Neural progenitor cell (in vitro differentiated cells): Measurements from ENCODE around the gene PTPRH. TPM values are rescaled to one million over a fixed set of nuclear protein-coding genes. Genes with fewer than 3 reads are reported as not detected.

Experiments used
- DNase-seq: peaks from one replicate; pipeline ENCODE4 v3.0.0-alpha.2; 2016; ENCODE audit warnings: low spot score
- H2AFZ ChIP-seq: fragments of 200-600 bp; sonication (generic); replicated peaks from 2 replicates; pipeline ENCODE4 v1.6.1; 2016; ENCODE audit warnings: antibody characterized with exemption
- H3F3A ChIP-seq: fragments of 200-600 bp; sonication (generic); 2 replicates; pipeline ENCODE4 v1.6.1; 2016; ENCODE audit warnings: antibody characterized with exemption, low read depth
- H3K27ac ChIP-seq: fragments of 200-600 bp; sonication (generic); 2 replicates; pipeline ENCODE4 v1.5.1; 2016; ENCODE audit warnings: mild to moderate bottlenecking
- H3K27me3 ChIP-seq: fragments of 200-600 bp; sonication (generic); 2 replicates; pipeline ENCODE4 v1.6.1; 2016; ENCODE audit warnings: mild to moderate bottlenecking, moderate library complexity
- H3K36me3 ChIP-seq: fragments of 200-600 bp; sonication (generic); 2 replicates; pipeline ENCODE4 v1.5.1; 2016
- H3K4me1 ChIP-seq: fragments of 200-600 bp; sonication (generic); 2 replicates; pipeline ENCODE4 v1.6.1; 2016; ENCODE audit warnings: mixed run types
- H3K4me2 ChIP-seq: fragments of 200-600 bp; sonication (generic); 2 replicates; pipeline ENCODE4 v1.6.1; 2016
- H3K4me3 ChIP-seq: fragments of 200-600 bp; sonication (generic); 2 replicates; pipeline ENCODE4 v1.5.1; 2016
- H3K79me2 ChIP-seq: fragments of 200-600 bp; sonication (generic); 2 replicates; pipeline ENCODE4 v1.6.1; 2016; ENCODE audit warnings: low read depth
- H3K9ac ChIP-seq: fragments of 200-600 bp; sonication (generic); 2 replicates; pipeline ENCODE4 v1.6.1; 2016
- H3K9me3 ChIP-seq: fragments of 200-600 bp; sonication (generic); 2 replicates; pipeline ENCODE4 v1.5.1; 2016; ENCODE audit warnings: low read depth
- H4K20me1 ChIP-seq: fragments of 200-600 bp; sonication (generic); 2 replicates; pipeline ENCODE4 v1.6.1; 2016; ENCODE audit warnings: low read depth
- H3K27ac Mint-ChIP-seq: 3 replicates; pipeline ENCODE4 v1.8.0; 2021; ENCODE audit warnings: mixed read lengths
- H3K27me3 Mint-ChIP-seq: 2 replicates; pipeline ENCODE4 v1.8.0; 2022; ENCODE audit warnings: low read depth, mild to moderate bottlenecking, inconsistent platforms, moderate library complexity, mixed read lengths; ENCODE audit not compliant: insufficient read depth
- H3K36me3 Mint-ChIP-seq: 3 replicates; pipeline ENCODE4 v1.8.0; 2021; ENCODE audit warnings: mixed read lengths
- H3K4me1 Mint-ChIP-seq: 3 replicates; pipeline ENCODE4 v1.8.0; 2021; ENCODE audit warnings: mixed read lengths
- H3K4me3 Mint-ChIP-seq: 3 replicates; pipeline ENCODE4 v1.8.0; 2021; ENCODE audit warnings: mild to moderate bottlenecking, moderate library complexity, mixed read lengths
- H3K9me3 Mint-ChIP-seq: 3 replicates; pipeline ENCODE4 v1.8.0; 2020; ENCODE audit warnings: mixed read lengths
- EZH2 ChIP-seq: fragments of 200-600 bp; sonication (generic); IDR thresholded peaks from 2 replicates; pipeline ENCODE4 v1.6.1; 2017; ENCODE audit warnings: antibody characterized with exemption, mild to moderate bottlenecking, moderate library complexity
- EZH2phosphoT487 ChIP-seq: fragments of 200-600 bp; sonication (generic); IDR thresholded peaks from 2 replicates; pipeline ENCODE4 v1.6.1; 2017; ENCODE audit warnings: antibody characterized with exemption
- total RNA-seq: library from RNA; depleted of rRNA; stranded (reverse); fragments of >200 nt; gene quantifications from 2 replicates; pipeline ENCODE4 v1.2.3, GENCODE V29; 2015; ENCODE audit warnings: low replicate concordance
- TF ChIP-seq, protein P1 (sequence below): fragments of 200-600 bp; sonication (generic); IDR thresholded peaks from 2 replicates; pipeline ENCODE4 v1.5.1; 2017; ENCODE audit warnings: antibody characterized with exemption, mild to moderate bottlenecking

Gene PTPRH
- total RNA-seq, 1 donor from 2014 or later: not detected

GRCh38 chr19:55223291-55224037 lies 14.2 kb upstream of the PTPRH start:
- Histone ChIP-seq H3K9me3 (no peaks in the 10 kb centered on the region), H2AFZ (no peak overlapping the region), H3K9ac (no peak overlapping the region), H3K36me3 (no peaks in the 10 kb centered on the region), H4K20me1 (peaks cover 5% of the 10 kb centered on the region), H3K79me2 (no peaks in the 10 kb centered on the region), H3F3A (no peaks in the 10 kb centered on the region), H3K4me1 (no peaks in the 10 kb centered on the region), H3K4me3 (no peak overlapping the region), H3K27ac (no peak overlapping the region), H3K27me3 (no peaks in the 10 kb centered on the region), H3K4me2 (no peak overlapping the region)
- Mint-ChIP-seq H3K9me3 (peaks cover 5% of the 10 kb centered on the region), H3K4me1 (peaks cover 5% of the 10 kb centered on the region), H3K4me3 (no peak overlapping the region), H3K27ac (no peak overlapping the region), H3K36me3 (peaks cover 9% of the 10 kb centered on the region), H3K27me3 (peaks cover 4% of the 10 kb centered on the region)
- no peak for DNase-seq
- TF ChIP-seq EZH2phosphoT487 (no peak), EZH2 (no peak)
- TF ChIP-seq, protein P1, sequence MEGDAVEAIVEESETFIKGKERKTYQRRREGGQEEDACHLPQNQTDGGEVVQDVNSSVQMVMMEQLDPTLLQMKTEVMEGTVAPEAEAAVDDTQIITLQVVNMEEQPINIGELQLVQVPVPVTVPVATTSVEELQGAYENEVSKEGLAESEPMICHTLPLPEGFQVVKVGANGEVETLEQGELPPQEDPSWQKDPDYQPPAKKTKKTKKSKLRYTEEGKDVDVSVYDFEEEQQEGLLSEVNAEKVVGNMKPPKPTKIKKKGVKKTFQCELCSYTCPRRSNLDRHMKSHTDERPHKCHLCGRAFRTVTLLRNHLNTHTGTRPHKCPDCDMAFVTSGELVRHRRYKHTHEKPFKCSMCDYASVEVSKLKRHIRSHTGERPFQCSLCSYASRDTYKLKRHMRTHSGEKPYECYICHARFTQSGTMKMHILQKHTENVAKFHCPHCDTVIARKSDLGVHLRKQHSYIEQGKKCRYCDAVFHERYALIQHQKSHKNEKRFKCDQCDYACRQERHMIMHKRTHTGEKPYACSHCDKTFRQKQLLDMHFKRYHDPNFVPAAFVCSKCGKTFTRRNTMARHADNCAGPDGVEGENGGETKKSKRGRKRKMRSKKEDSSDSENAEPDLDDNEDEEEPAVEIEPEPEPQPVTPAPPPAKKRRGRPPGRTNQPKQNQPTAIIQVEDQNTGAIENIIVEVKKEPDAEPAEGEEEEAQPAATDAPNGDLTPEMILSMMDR: no peak

DNA sequence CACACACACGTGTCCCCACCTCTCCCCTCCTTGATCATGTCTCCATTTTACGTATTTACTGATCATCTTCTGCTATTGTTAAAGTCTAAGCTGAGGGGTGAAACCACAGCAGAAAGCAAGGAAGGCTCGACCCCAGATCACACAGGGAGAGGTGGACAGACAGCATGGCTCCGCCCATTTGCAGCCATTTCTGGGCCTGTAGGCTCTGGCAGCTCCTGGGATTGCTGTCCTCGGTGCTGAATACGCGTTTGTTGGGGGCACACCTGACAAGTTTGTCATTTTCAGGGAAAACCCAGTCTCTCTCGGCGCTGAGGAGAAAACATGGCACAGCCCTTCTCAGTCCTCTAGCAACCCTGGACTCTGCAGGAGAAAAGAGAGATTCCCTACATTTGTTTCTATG lies 11.2 kb upstream of the PTPRH start:
- Histone ChIP-seq H3K36me3 (no peaks in the 10 kb centered on the region), H2AFZ (no peak overlapping the region), H3K27ac (no peak overlapping the region), H4K20me1 (peaks cover 12% of the 10 kb centered on the region), H3F3A (peaks cover 5% of the 10 kb centered on the region), H3K4me2 (no peak overlapping the region), H3K79me2 (no peaks in the 10 kb centered on the region), H3K4me3 (no peak overlapping the region), H3K27me3 (peaks cover 15% of the 10 kb centered on the region), H3K9me3 (no peaks in the 10 kb centered on the region), H3K4me1 (no peaks in the 10 kb centered on the region), H3K9ac (no peak overlapping the region)
- peaks cover 18% of the 10 kb centered on the region for H3K4me1 Mint-ChIP-seq
- peak; percentile 76 for DNase-seq
- no peak overlapping the region for H3K27ac Mint-ChIP-seq
- peaks cover 13% of the 10 kb centered on the region for H3K27me3 Mint-ChIP-seq
- peaks cover 6% of the 10 kb centered on the region for H3K36me3 Mint-ChIP-seq
- peaks cover 5% of the 10 kb centered on the region for H3K9me3 Mint-ChIP-seq
- no peak overlapping the region for H3K4me3 Mint-ChIP-seq
- TF ChIP-seq EZH2phosphoT487 (no peak), EZH2 (no peak)

- no peaks in the 10 kb centered on the region for H3K9me3 ChIP-seq
- H3F3A ChIP-seq: peaks cover 5% of the 10 kb centered on the region
- peak overlapping the region; percentile 89 for H3K4me3 Mint-ChIP-seq
- H3K9me3 Mint-ChIP-seq: peaks cover 9% of the 10 kb centered on the region
- no peak overlapping the region for H2AFZ ChIP-seq
- H3K4me1 Mint-ChIP-seq: peaks cover 20% of the 10 kb centered on the region
- peaks cover 21% of the 10 kb centered on the region for H3K27me3 Mint-ChIP-seq
- TF ChIP-seq EZH2phosphoT487: no peak
- TF ChIP-seq EZH2: no peak
- TF ChIP-seq, protein P1: no peak
- no peaks in the 10 kb centered on the region for H3K79me2 ChIP-seq
- H3K4me1 ChIP-seq: no peaks in the 10 kb centered on the region
- peak overlapping the region; percentile 68 for H3K4me2 ChIP-seq
- no peaks in the 10 kb centered on the region for H3K36me3 ChIP-seq
- H3K27me3 ChIP-seq: peaks cover 15% of the 10 kb centered on the region
- no peak overlapping the region for H3K27ac ChIP-seq
- peaks cover 6% of the 10 kb centered on the region for H3K36me3 Mint-ChIP-seq
- no peak overlapping the region for H3K27ac Mint-ChIP-seq
- DNase-seq: peak; percentile 95
- peak overlapping the region; percentile 48 for H3K4me3 ChIP-seq
- peaks cover 7% of the 10 kb centered on the region for H4K20me1 ChIP-seq
- H3K9ac ChIP-seq: no peak overlapping the region
Measured at GRCh38 chr19:55216461-55217198, 7.3 kb upstream of the PTPRH start.
